Prostate gland (tissue), 2 donors: ENCODE results near the gene FRMD1.

ENCODE experiments used
- POLR2A ChIP-seq: fragments of 450-650 bp; IDR thresholded peaks from one replicate; pipeline ENCODE4 v1.6.1; 2016; ENCODE audit warnings: antibody characterized with exemption, mild to moderate bottlenecking
- POLR2AphosphoS5 ChIP-seq: sonication (generic); formaldehyde crosslinking; IDR thresholded peaks from one replicate; pipeline ENCODE4 v1.6.1; 2017; ENCODE audit warnings: antibody characterized with exemption
- TF ChIP-seq, protein P1 (sequence below), 4 experiments: fragments of 200-600 bp in 2 of 4; fragments of 450-650 bp in 2 of 4; sonication (generic) in 2 of 4; IDR thresholded peaks; 1 replicate in 3 of 4; 2 replicates in 1 of 4; pipeline ENCODE4 v1.5.1; 2016 to 2019; ENCODE audit warnings: antibody characterized with exemption in 4 of 4, mild to moderate bottlenecking in 2 of 4, moderate library complexity in 2 of 4

DNA sequence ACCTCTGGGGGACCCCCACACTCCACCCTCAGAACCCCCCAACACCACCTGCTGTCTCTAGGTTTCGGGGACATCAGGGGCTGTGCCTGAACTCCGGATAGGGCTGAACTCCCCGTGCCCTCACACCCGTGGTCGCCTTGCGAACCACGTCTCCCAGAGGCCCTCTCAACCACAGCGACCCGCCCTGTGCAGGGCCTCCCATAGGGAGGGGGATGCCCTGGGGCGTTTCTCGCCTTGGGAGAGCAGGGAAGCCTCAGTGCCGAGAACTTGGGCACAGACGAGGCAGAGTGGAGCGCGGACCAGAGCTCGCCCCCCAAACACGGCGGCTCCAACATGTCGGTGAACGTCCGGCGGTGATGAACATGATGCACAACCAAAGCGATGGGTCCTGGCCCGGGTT lies 6.8 kb downstream of the FRMD1 start:
- TF ChIP-seq, protein P1, sequence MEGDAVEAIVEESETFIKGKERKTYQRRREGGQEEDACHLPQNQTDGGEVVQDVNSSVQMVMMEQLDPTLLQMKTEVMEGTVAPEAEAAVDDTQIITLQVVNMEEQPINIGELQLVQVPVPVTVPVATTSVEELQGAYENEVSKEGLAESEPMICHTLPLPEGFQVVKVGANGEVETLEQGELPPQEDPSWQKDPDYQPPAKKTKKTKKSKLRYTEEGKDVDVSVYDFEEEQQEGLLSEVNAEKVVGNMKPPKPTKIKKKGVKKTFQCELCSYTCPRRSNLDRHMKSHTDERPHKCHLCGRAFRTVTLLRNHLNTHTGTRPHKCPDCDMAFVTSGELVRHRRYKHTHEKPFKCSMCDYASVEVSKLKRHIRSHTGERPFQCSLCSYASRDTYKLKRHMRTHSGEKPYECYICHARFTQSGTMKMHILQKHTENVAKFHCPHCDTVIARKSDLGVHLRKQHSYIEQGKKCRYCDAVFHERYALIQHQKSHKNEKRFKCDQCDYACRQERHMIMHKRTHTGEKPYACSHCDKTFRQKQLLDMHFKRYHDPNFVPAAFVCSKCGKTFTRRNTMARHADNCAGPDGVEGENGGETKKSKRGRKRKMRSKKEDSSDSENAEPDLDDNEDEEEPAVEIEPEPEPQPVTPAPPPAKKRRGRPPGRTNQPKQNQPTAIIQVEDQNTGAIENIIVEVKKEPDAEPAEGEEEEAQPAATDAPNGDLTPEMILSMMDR (IDR thresholded peaks at IDR 0.05), result no peak
- TF ChIP-seq POLR2A (no peak), POLR2AphosphoS5 (no peak)
